NCI-H2227 (cell line): ENCODE results near the gene MUC6.

ENCODE experiments used
- DNase-seq: peaks from one replicate; lab custom pipeline; 2025; ENCODE audit not compliant: unreplicated experiment; lab: John Stamatoyannopoulos, UW

MUC6 gene

GRCh38 chr11:971092-971690 is 65.3 kb downstream of the MUC6 start:
- no peak for DNase-seq

GRCh38 chr11:970319-970871 is 66.1 kb downstream of the MUC6 start:
- DNase-seq = no peak

GRCh38 chr11:969651-970205 is 66.8 kb downstream of the MUC6 start:
- no peak for DNase-seq

- no peak for DNase-seq
Observed at GRCh38 chr11:968822-969221, 67.7 kb downstream of the MUC6 start.

GRCh38 chr11:967995-968751 is 68.3 kb downstream of the MUC6 start:
- no peak for DNase-seq

GRCh38 chr11:965206-965775 is 71.2 kb downstream of the MUC6 start:
- no peak for DNase-seq

GRCh38 chr11:963852-964251 is 72.7 kb downstream of the MUC6 start:
- no peak for DNase-seq
